ENCODE measurements around the gene ZNF892.
"Not testable (repeated sequence)": the region's sequence is repeated elsewhere in the genome, so short reads cannot be mapped to it uniquely, and the experiment has no call there.

Gene ZNF892

DNA sequence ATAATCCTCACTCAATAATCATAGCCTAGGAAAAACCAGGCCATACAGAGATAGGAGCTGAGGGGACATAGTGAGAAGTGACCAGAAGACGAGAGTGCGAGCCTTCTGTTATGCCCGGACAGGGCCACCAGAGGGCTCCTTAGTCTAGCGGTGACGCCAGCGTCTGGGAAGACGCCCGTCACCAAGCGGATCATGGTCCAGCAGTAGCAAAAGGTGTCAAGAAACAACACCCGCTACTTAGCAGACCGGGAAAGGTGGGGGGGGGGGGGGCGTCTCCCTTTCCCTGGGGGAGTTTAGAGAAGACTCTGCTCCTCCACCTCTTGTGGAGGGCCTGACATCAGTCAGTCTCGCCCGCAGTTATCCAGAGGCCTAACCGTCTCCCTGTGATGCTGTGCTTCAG, 14.4 kb upstream of the ZNF892 start:
- DNase-seq (ENCODE audit: low read depth) = peak; percentile 18
- TF ChIP-seq CTCF (conservative IDR thresholded peaks at IDR 0.05; ENCODE audit: low read length) = peak; percentile 58
- not testable (repeated sequence) for H3K4me3 ChIP-seq (ENCODE audit: low read length)

DNA sequence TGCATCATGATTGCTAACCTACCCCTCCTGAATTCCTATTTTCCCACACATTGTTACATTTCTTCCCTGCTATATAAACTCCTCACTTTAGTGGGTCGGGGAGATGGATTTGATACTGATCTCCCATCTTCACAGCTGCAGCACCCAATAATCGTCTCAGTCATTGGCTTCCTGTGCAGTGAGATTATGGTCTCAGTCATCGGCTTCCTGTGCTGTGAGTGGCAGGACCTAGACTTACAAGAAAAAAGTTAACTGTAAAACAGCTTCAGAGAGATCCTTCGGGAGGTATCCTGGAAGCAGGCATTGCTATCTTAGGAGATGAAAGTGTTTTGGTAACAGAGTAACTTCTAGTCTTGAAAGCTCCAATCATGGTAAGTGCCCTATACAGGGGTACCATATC, 3.4 kb upstream of the ZNF892 start:
- no peak for TF ChIP-seq CTCF (conservative IDR thresholded peaks at IDR 0.05; ENCODE audit: low read length)
- no peak overlapping the region for H3K4me3 ChIP-seq (ENCODE audit: low read length)
- no peak for DNase-seq (ENCODE audit: low read depth)

DNA sequence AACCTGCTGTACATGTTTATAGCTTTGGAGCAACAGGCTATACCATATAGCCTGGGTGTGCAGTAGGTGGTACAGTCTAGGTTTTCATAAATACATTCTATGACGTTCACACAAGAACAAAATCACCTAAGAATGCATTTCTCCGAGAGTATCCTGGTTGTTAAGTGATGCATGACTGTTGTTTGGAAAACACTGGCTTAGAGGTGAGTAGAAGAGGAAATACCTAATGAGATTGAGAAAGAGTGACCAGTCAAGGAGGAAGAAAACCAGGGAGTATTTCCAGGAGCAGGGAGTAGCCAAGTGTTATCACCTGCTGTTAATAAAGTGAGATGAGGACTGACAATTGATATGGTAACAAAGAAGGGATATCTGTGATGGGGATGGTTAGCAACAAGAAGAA, 2.9 kb upstream of the ZNF892 start:
- no peak overlapping the region for H3K4me3 ChIP-seq (ENCODE audit: low read length)
- DNase-seq (ENCODE audit: low read depth) = no peak
- no peak for TF ChIP-seq CTCF (conservative IDR thresholded peaks at IDR 0.05; ENCODE audit: low read length)

GRCh38 chr2:95206096-95206495, 1.2 kb upstream of the ZNF892 start:
- H3K4me3 ChIP-seq (ENCODE audit: low read length) = no peak overlapping the region

DNA sequence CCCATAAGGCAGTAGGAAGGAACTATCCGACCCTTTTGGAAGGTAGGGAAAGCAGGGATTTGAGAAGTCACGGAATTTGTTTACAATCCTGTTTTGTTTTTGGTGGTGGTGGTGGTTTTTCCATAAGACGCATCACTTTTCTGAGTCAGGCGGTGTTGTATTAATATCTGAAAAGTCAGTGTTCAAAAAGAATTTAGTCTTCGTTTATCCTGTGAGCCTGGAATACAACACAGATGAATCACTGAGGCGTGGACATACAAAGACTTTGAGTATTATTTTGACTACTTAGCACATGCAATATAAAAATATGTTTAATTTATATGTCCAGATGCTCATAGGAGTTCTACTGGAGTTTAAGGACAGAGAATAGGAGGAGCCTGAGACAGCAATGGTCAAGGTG, 785 bp downstream of the ZNF892 start:
- TF ChIP-seq CTCF (conservative IDR thresholded peaks at IDR 0.05; ENCODE audit: low read length) = no peak
- peak; percentile 13 for DNase-seq (ENCODE audit: low read depth)
- H3K4me3 ChIP-seq (ENCODE audit: low read length) = peak overlapping the region; percentile 74

More at GRCh38 chr2:95206096-95206495, 1.2 kb upstream of the ZNF892 start:
- no peak for DNase-seq (ENCODE audit: low read depth)
- no peak for TF ChIP-seq CTCF (conservative IDR thresholded peaks at IDR 0.05; ENCODE audit: low read length)

DNA sequence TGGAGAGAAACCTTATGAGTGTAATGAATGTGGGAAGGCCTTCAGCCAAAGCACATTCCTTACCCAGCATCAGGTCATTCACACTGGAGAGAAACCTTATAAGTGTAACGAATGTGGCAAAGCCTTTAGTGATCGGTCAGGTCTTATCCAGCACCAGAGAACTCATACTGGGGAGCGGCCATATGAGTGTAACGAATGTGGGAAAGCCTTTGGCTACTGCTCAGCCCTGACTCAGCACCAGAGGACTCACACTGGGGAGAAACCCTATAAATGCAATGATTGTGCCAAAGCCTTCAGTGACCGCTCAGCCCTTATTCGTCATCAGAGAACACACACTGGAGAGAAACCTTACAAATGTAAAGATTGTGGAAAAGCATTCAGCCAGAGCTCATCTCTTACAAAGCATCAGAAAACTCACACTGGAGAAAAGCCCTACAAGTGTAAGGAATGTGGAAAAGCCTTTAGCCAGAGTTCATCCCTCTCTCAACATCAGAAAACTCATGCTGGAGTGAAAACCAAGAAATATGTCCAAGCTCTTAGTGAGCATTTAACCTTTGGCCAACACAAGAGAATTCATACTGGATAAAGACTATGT, 7.8 kb downstream of the ZNF892 start:
- DNase-seq (ENCODE audit: low read depth) = no peak
- no peak for TF ChIP-seq CTCF (conservative IDR thresholded peaks at IDR 0.05; ENCODE audit: low read length)
- H3K4me3 ChIP-seq (ENCODE audit: low read length) = no peak overlapping the region

- DNase-seq (ENCODE audit: low read depth) = no peak
- H3K4me3 ChIP-seq (ENCODE audit: low read length) = no peak overlapping the region
- TF ChIP-seq CTCF (conservative IDR thresholded peaks at IDR 0.05; ENCODE audit: low read length) = no peak
Observed at GRCh38 chr2:95220449-95220848, 13.1 kb downstream of the ZNF892 start.

Measured in AG10803 (cell line).